ENCODE measurements around the gene ERGIC2.
"Not testable (repeated sequence)": the region's sequence is repeated elsewhere in the genome, so short reads cannot be mapped to it uniquely, and the experiment has no call there.

ERGIC2 gene, protein sequence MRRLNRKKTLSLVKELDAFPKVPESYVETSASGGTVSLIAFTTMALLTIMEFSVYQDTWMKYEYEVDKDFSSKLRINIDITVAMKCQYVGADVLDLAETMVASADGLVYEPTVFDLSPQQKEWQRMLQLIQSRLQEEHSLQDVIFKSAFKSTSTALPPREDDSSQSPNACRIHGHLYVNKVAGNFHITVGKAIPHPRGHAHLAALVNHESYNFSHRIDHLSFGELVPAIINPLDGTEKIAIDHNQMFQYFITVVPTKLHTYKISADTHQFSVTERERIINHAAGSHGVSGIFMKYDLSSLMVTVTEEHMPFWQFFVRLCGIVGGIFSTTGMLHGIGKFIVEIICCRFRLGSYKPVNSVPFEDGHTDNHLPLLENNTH

GRCh38 chr12:29380536-29381523, at the start of gene ERGIC2:
Gene ERGIC2 (minus strand): TSS chr12:29381172. CDS start chr12:29371633, 9,539 bp downstream.
- DNase-seq, result peak; percentile 100

DNA sequence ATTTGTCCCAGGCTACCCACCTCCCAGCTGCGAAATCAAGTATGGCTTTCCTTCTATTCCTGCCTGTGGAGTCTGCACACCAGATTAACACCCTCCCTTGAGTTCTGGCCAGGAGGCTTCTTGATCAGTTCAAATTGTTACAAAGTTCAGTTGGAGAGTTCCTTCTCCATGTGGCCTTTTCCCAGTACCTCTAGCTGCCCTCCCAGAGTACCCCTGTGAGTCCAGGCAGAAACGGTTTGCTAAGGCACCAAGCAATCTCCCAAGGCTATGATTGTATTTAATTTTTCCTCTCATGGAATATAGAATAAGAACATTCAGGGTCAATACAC, 49.7 kb upstream of the ERGIC2 start:
- no peak for DNase-seq

DNA sequence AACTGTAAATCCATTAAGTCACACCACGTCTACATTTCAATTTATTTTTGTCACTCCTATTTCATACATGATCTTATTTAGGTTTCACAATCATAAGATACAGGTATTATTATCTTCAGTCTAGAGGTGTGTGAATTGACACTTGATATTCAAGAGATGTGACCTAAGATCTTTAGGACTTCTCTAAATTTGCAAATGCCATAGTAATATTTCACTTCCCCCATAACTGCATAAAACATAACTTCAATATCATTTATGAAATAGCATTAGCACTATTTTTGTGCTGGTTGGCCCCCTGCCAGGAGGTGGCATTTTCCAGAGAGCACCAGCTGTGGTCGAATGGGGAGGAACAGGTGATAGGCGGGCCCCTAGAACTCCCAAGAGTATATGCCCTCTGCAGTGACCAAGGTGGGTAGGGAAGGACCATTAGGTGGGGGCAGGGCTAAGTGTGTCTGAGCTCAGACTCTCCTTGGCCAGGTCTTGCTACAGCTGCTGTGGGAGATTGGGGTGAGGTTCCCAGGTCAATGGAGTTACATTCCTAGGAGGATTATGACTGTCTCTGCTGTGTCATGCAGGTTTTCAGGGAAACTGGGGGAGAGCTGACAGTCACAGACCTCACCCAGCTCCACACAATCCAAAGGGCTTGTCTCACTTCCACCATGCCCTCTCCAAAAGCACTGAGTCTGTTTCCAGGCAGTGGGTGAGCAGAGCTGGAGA, 49.2 kb upstream of the ERGIC2 start:
- no peak for DNase-seq

DNA sequence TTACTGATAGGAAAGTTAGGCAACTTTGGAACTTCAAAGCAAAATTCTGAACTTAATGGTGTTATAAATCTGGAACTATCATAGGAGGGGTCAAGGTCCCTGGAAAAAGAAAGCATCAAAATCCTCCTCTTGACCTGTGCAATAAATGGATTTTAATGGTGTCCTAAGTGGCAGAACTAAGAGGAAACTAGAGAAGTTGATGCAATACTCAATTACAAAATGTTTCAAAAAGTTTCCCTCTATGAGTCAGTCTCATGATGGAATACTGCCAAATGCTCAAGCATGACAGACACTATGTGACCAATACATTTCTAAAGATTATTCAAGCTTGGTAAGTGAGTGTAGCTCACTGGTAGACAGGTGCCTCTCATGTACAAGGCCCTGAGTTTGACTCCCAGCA, 47.7 kb upstream of the ERGIC2 start:
- DNase-seq, result no peak

GRCh38 chr12:29427964-29428363, 47.0 kb upstream of the ERGIC2 start:
- no peak for DNase-seq

GRCh38 chr12:29426498-29426897, 45.5 kb upstream of the ERGIC2 start:
- DNase-seq, result no peak

DNA sequence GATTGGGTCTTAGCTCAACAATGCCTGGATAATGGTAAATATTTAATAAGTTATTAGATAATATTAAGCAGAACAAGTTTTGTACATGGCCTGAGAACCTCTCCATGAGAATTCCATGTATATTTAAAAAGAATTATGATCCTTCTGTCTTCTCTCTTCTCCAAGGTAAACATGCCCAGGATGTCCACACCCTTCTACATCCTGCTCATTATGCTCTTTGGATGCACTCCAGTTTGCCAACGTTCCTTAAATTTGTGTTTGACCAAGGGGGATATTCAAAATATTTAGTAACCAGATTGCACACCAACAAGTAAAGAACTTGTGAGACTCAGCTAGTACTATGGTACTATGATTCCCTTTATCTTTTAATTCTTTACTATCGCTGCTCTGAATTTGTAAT, 44.8 kb upstream of the ERGIC2 start:
- no peak for DNase-seq

GRCh38 chr12:29416748-29417147, 35.8 kb upstream of the ERGIC2 start:
- no peak for DNase-seq

- DNase-seq, result no peak
Measured at GRCh38 chr12:29415111-29415510, 34.1 kb upstream of the ERGIC2 start.

DNA sequence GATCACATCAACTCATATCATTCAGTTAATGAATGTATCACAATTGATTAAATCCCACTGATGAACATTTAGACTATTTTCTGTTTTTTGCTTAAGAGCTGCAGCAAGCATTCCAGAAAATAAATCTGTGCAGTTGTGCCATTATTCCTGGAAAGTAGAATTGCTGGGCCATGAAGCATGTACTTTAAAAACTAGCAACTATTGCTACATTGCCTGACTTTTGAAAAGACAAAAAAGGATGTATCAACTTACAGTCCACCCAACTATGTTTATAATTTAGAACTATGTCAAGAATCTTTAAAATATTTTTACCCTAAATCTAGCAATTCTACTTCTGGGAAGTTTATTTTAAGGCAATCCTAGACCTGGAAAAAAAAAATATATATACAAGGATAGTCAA, 33.4 kb upstream of the ERGIC2 start:
- DNase-seq, result no peak

- no peak for DNase-seq
Measured at GRCh38 chr12:29405561-29405960, 24.6 kb upstream of the ERGIC2 start.

- no peak for DNase-seq
Measured at GRCh38 chr12:29403991-29404390, 23.0 kb upstream of the ERGIC2 start.

- no peak for DNase-seq
Measured at GRCh38 chr12:29402437-29402836, 21.5 kb upstream of the ERGIC2 start.

DNA sequence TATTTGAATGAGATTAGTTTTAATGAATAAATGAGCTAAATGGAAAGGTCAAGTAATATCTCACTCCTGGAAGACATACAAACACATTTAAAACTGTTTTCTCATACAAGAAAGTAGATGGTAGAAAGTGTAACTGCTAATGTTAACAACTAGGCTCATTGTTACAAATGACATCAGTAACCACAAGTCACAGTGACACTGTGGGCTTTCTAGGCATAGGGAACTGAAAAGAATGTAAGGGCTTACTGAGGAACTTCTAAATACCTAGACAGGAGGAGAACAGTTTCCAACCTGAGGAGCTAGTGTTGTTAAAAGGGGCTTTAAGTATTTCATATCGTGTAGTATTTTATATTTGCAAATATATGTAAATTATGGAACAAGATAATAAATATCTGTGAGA, 17.5 kb upstream of the ERGIC2 start:
- no peak for DNase-seq

DNA sequence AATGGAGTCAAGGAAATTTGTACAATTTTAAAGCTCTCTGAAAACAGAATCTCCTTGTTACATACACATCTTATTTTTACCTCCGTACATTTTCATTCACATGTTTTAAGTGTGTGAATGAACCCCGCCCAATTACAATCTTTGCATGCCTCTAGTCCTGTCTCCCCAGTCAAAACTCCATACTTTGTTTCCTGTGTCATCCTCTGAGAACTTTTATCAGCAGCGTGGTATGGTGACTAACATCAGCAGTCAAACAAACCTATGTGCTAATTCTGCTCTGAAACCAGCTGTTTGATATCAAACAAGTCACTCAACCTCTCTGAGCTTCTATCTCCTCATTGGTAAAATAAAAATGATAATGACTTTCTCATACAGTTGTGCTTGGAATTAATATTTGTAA, 15.8 kb upstream of the ERGIC2 start:
- no peak for DNase-seq

GRCh38 chr12:29395356-29395755, 14.4 kb upstream of the ERGIC2 start:
- no peak for DNase-seq

DNA sequence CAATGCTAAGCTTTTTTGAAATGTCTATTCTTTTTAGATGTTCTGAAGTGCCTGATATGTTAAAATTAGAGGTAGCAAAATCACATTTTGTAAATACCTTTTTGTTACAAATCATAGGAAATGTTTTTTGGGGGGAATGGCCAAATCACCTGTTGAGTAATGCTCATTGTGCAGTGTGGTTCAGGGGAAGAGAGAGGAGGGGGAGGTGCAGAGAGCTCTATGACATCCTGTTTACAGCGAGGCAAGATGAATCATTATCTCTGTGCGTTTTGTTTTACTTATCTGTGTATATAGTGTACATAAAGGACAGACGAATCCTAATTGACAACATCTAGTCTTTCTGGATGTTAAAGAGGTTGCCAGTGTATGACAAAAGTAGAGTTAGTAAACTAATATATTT, 9.4 kb upstream of the ERGIC2 start:
- DNase-seq, result not testable (repeated sequence)

- DNase-seq, result no peak
Measured at GRCh38 chr12:29389295-29389919, 8.4 kb upstream of the ERGIC2 start.

- DNase-seq, result not testable (repeated sequence)
Measured at GRCh38 chr12:29386084-29386680, 5.2 kb upstream of the ERGIC2 start.

- DNase-seq, result not testable (repeated sequence)
Measured at GRCh38 chr12:29385194-29385593, 4.2 kb upstream of the ERGIC2 start.

GRCh38 chr12:29382251-29382650, 1.3 kb upstream of the ERGIC2 start:
- no peak for DNase-seq

GRCh38 chr12:29376118-29376517, 4.9 kb downstream of the ERGIC2 start:
- no peak for DNase-seq

All from SHP77 treated with DMSO at 0.1 percent for 48 hours (cell line).